GM23338 (cell line): ENCODE results near the gene KIF5A.

Experiments
- CREB1 ChIP-seq: fragments of 250-450 bp; sonication (Bioruptor Pico); IDR thresholded peaks from 2 replicates; pipeline ENCODE4 v1.5.0; 2020; ENCODE audit warnings: low read depth, mild to moderate bottlenecking, moderate library complexity
- EZH2 ChIP-seq: fragments of 200-600 bp; sonication (generic); IDR thresholded peaks from one replicate; pipeline ENCODE4 v1.8.0; 2017; ENCODE audit warnings: antibody characterized with exemption, mild to moderate bottlenecking, low read depth; ENCODE audit not compliant: unreplicated experiment
- EZH2phosphoT487 ChIP-seq: fragments of 200-600 bp; sonication (generic); IDR thresholded peaks from one replicate; pipeline ENCODE4 v1.8.1; 2018; ENCODE audit warnings: antibody characterized with exemption; ENCODE audit not compliant: unreplicated experiment
- JUNB ChIP-seq: IDR thresholded peaks from one replicate; pipeline ENCODE4 v1.6.1; 2016; ENCODE audit warnings: antibody characterized with exemption; ENCODE audit not compliant: unreplicated experiment
- POLR2AphosphoS5 ChIP-seq: IDR thresholded peaks from 2 replicates; pipeline ENCODE4 v1.6.1; 2016; ENCODE audit warnings: antibody characterized with exemption, low read depth
- REST ChIP-seq: IDR thresholded peaks from one replicate; pipeline ENCODE4 v1.6.1; 2018; ENCODE audit warnings: antibody characterized with exemption; ENCODE audit not compliant: unreplicated experiment
- TF ChIP-seq, protein P1 (sequence below), 2 experiments: fragments of 200-600 bp in 1 of 2; sonication (generic) in 1 of 2; conservative IDR thresholded peaks; 2 replicates each; pipeline versions ENCODE4 v1.5.1 to v1.6.1; 2016 to 2017; ENCODE audit warnings: antibody characterized with exemption in 2 of 2, low read depth in 2 of 2, mild to moderate bottlenecking in 2 of 2, moderate library complexity in 1 of 2

DNA sequence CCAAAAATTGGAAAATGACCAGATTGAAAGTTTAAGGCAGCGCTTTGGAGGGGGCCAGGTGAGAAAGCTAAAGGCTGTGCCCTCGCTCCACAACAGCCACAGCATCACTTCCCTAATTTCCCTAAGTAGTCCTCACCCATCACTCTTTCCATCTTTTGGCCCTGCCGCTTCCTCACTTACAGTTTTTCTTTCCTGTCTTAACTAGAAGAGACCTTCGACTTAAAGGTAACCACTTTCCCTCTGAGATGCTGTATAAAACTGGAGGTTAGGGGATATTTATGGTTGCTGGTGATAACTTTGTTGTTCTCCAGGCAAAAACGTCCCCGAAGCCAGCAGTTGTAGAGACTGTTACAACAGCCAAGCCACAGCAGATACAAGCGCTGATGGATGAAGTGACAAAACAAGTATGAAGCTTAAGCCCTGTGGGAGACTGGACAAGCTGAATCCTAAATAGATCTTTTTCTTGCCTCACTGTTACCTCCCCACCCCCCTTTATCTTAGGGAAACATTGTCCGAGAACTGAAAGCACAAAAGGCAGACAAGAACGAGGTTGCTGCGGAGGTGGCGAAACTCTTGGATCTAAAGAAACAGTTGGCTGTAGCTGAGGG lies 33.8 kb upstream of the KIF5A start:
- TF ChIP-seq EZH2 = no peak
- TF ChIP-seq EZH2phosphoT487 = no peak
- TF ChIP-seq, protein P1, sequence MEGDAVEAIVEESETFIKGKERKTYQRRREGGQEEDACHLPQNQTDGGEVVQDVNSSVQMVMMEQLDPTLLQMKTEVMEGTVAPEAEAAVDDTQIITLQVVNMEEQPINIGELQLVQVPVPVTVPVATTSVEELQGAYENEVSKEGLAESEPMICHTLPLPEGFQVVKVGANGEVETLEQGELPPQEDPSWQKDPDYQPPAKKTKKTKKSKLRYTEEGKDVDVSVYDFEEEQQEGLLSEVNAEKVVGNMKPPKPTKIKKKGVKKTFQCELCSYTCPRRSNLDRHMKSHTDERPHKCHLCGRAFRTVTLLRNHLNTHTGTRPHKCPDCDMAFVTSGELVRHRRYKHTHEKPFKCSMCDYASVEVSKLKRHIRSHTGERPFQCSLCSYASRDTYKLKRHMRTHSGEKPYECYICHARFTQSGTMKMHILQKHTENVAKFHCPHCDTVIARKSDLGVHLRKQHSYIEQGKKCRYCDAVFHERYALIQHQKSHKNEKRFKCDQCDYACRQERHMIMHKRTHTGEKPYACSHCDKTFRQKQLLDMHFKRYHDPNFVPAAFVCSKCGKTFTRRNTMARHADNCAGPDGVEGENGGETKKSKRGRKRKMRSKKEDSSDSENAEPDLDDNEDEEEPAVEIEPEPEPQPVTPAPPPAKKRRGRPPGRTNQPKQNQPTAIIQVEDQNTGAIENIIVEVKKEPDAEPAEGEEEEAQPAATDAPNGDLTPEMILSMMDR (conservative IDR thresholded peaks at IDR 0.05; ENCODE audit: low read depth in 2 of 2) = no peak
- peak; percentile 21; the same call in 1 of the 2 replicates for TF ChIP-seq POLR2AphosphoS5
- TF ChIP-seq REST = no peak
- no peak for TF ChIP-seq JUNB
- no peak for TF ChIP-seq CREB1 (CRISPR knock-in tag)
